SK-N-SH (cell line): ENCODE data around the gene WWP2. TPM values are rescaled to one million over a fixed set of nuclear protein-coding genes. Genes with fewer than 3 reads are reported as not detected.

ENCODE experiments used
- CTCF ChIA-PET: fragments of 300-600, 350-600 bp; formaldehyde crosslinking; extraction: SDS; loops from one replicate; lab custom pipeline; 2021; lab: Yijun Ruan, JAX
- POLR2A ChIA-PET: fragments of 350-600 bp; sonication (Branson Sonifier 250); formaldehyde crosslinking; extraction: SDS; loops from one replicate; lab custom pipeline; 2020; ENCODE audit warnings: antibody characterized with exemption, inconsistent platforms; lab: Yijun Ruan, JAX
- DNase-seq: peaks from one replicate; pipeline ENCODE4 v3.0.0; 2012
- H2AFZ ChIP-seq: fragments of 200-600 bp; sonication (generic); 2 replicates; pipeline ENCODE4 v1.8.1; 2016; ENCODE audit warnings: antibody characterized with exemption, mild to moderate bottlenecking, low read depth
- H3F3A ChIP-seq: fragments of 200-600 bp; sonication (generic); replicated peaks from 2 replicates; pipeline ENCODE3; 2016; ENCODE audit warnings: antibody characterized with exemption, mild to moderate bottlenecking; ENCODE audit not compliant: insufficient read depth
- H3K27ac ChIP-seq, 2 experiments: fragments of 200-500 bp in 1 of 2; fragments of 200-600 bp in 1 of 2; sonication (Bioruptor generic) in 1 of 2; sonication (generic), shearing (Covaris generic) in 1 of 2; 2 replicates each; pipeline versions ENCODE4 v1.5.1 to v1.6.1; 2014 to 2016; ENCODE audit warnings: low read depth in 2 of 2, inconsistent platforms in 1 of 2, low read length in 1 of 2, mild to moderate bottlenecking in 1 of 2, mixed read lengths in 1 of 2
- H3K27me3 ChIP-seq: fragments of 200-600 bp; sonication (generic), shearing (Covaris generic); 2 replicates; pipeline ENCODE4 v1.6.1; 2016; ENCODE audit warnings: mixed run types; ENCODE audit not compliant: insufficient read depth
- H3K36me3 ChIP-seq, 2 experiments: fragments of 200-500 bp in 1 of 2; fragments of 200-600 bp in 1 of 2; sonication (Bioruptor generic) in 1 of 2; sonication (generic) in 1 of 2; replicated peaks in 1 of 2; 2 replicates each; pipeline versions ENCODE3 to v1.5.1; 2014 to 2016; ENCODE audit warnings: low read length in 1 of 2, mild to moderate bottlenecking in 1 of 2; ENCODE audit not compliant: insufficient read depth in 2 of 2, control insufficient read depth in 1 of 2
- H3K4me1 ChIP-seq, 2 experiments: fragments of 200-500 bp in 1 of 2; fragments of 200-600 bp in 1 of 2; sonication (Bioruptor generic) in 1 of 2; sonication (generic), shearing (Covaris generic) in 1 of 2; 2 replicates each; pipeline versions ENCODE4 v1.5.1 to v1.6.1; 2014 to 2016; ENCODE audit warnings: low read depth in 1 of 2, low read length in 1 of 2, mixed run types in 1 of 2; ENCODE audit not compliant: insufficient read depth in 2 of 2, control insufficient read depth in 1 of 2
- H3K4me2 ChIP-seq: fragments of 200-600 bp; sonication (generic), shearing (Covaris generic); 2 replicates; pipeline ENCODE4 v1.6.1; 2017; ENCODE audit warnings: mixed run types
- H3K4me3 ChIP-seq, 2 experiments: fragments of 200-500 bp in 1 of 2; fragments of 200-600 bp in 1 of 2; sonication (Bioruptor generic) in 1 of 2; sonication (generic), shearing (Covaris generic) in 1 of 2; 2 replicates each; pipeline versions ENCODE4 v1.5.1 to v1.8.1; 2014 to 2016; ENCODE audit warnings: low read depth in 2 of 2, inconsistent platforms in 1 of 2, low read length in 1 of 2, mild to moderate bottlenecking in 1 of 2, mixed read lengths in 1 of 2, moderate library complexity in 1 of 2
- H3K79me2 ChIP-seq: fragments of 200-600 bp; sonication (generic); 2 replicates; pipeline ENCODE4 v1.8.1; 2017; ENCODE audit warnings: mild to moderate bottlenecking; ENCODE audit not compliant: insufficient read depth
- H3K9ac ChIP-seq: fragments of 200-600 bp; sonication (generic); 2 replicates; pipeline ENCODE4 v1.6.1; 2017; ENCODE audit warnings: mixed run types
- H3K9me2 ChIP-seq: fragments of 200-600 bp; sonication (generic); 2 replicates; pipeline ENCODE4 v1.6.1; 2017; ENCODE audit warnings: mixed run types
- H3K9me3 ChIP-seq: fragments of 200-600 bp; sonication (generic); 2 replicates; pipeline ENCODE4 v1.6.1; 2017; ENCODE audit warnings: mixed run types, mild to moderate bottlenecking, moderate library complexity
- H4K20me1 ChIP-seq: fragments of 200-600 bp; sonication (generic); 2 replicates; pipeline ENCODE4 v1.6.1; 2017; ENCODE audit warnings: mild to moderate bottlenecking, mixed run types; ENCODE audit not compliant: insufficient read depth
- EP300 ChIP-seq, 2 experiments: IDR thresholded peaks; 2 replicates each; pipeline versions ENCODE4 v1.4.0 to v1.6.1; 2012; ENCODE audit warnings: borderline replicate concordance in 1 of 2, low read depth in 1 of 2, low read length in 1 of 2
- EZH2phosphoT487 ChIP-seq: fragments of 200-600 bp; sonication (generic); IDR thresholded peaks from 2 replicates; pipeline ENCODE4 v1.6.1; 2017; ENCODE audit warnings: low read depth, mixed run types, mild to moderate bottlenecking, antibody characterized with exemption, moderate library complexity, borderline replicate concordance
- GABPA ChIP-seq: IDR thresholded peaks from 2 replicates; pipeline ENCODE4 v1.4.0; 2012; ENCODE audit warnings: low read depth, mild to moderate bottlenecking
- GATA2 ChIP-seq: sonication (generic); formaldehyde crosslinking; IDR thresholded peaks from 2 replicates; pipeline ENCODE4 v1.5.0; 2020; ENCODE audit warnings: mild to moderate bottlenecking, missing genetic modification reagents
- IRF3 ChIP-seq: fragments of 150-350 bp; IDR thresholded peaks from 2 replicates; pipeline ENCODE4 v1.6.1; 2016; ENCODE audit warnings: mild to moderate bottlenecking, low read depth, low read length
- MEF2A ChIP-seq: IDR thresholded peaks from 2 replicates; pipeline ENCODE4 v1.4.0; 2012; ENCODE audit warnings: low read depth, borderline replicate concordance
- NRF1 ChIP-seq: IDR thresholded peaks from 2 replicates; pipeline ENCODE4 v1.6.1; 2012; ENCODE audit warnings: low read depth, mild to moderate bottlenecking, low read length
- RCOR1 ChIP-seq: fragments of 150-350 bp; IDR thresholded peaks from 2 replicates; pipeline ENCODE4 v1.6.1; 2017; ENCODE audit warnings: antibody characterized with exemption, low read length
- RFX5 ChIP-seq: IDR thresholded peaks from 2 replicates; pipeline ENCODE4 v1.6.1; 2012; ENCODE audit warnings: mild to moderate bottlenecking, improper control_type of control experiment, low read length
- RXRA ChIP-seq: IDR thresholded peaks from 2 replicates; pipeline ENCODE4 v1.4.0; 2012; ENCODE audit warnings: low read depth, mild to moderate bottlenecking, borderline replicate concordance
- SIN3A ChIP-seq: IDR thresholded peaks from 2 replicates; pipeline ENCODE4 v1.6.1; 2012; ENCODE audit warnings: low read depth, mild to moderate bottlenecking, low read length, moderate library complexity, borderline replicate concordance
- SMC3 ChIP-seq: IDR thresholded peaks from 2 replicates; pipeline ENCODE4 v1.6.1; 2012; ENCODE audit warnings: low read depth, low read length, improper control_type of control experiment
- TCF12 ChIP-seq: IDR thresholded peaks from 2 replicates; pipeline ENCODE4 v1.4.0; 2012
- TEAD4 ChIP-seq: IDR thresholded peaks from 2 replicates; pipeline ENCODE4 v1.4.0; 2012; ENCODE audit warnings: mild to moderate bottlenecking, borderline replicate concordance; ENCODE audit not compliant: insufficient read depth
- USF2 ChIP-seq: fragments of 150-350 bp; IDR thresholded peaks from 2 replicates; pipeline ENCODE4 v1.6.1; 2017; ENCODE audit warnings: antibody characterized with exemption, low read length, low read depth, borderline replicate concordance
- YY1 ChIP-seq: IDR thresholded peaks from 2 replicates; pipeline ENCODE4 v1.4.0; 2012; ENCODE audit warnings: low read depth, mild to moderate bottlenecking
- ZBTB33 ChIP-seq: IDR thresholded peaks from 2 replicates; pipeline ENCODE4 v1.4.0; 2012; ENCODE audit warnings: low read depth, borderline replicate concordance
- WGBS: methylation state at CpG from one replicate; pipeline ENCODE4 v1.1.6; 2017; ENCODE audit warnings: low lambda C conversion rate; 5-methylcytosine and 5-hydroxymethylcytosine counted together
- polyA plus RNA-seq, 3 experiments: library from polyadenylated mRNA; depleted of rRNA; stranded (reverse); fragments of >200 nt; gene quantifications; 2 replicates each; pipeline ENCODE4 v1.2.3, GENCODE V29; 2012
- TF ChIP-seq, protein P1 (sequence below): IDR thresholded peaks from 2 replicates; pipeline ENCODE4; 2012
- TF ChIP-seq, protein P2 (sequence below): fragments of 200-600 bp; sonication (generic); IDR thresholded peaks from 2 replicates; pipeline ENCODE4 v1.6.1; 2017; ENCODE audit warnings: antibody characterized with exemption, mild to moderate bottlenecking, moderate library complexity

The WWP2 gene
- polyA plus RNA-seq, 1 of the 3 experiments (the other 2 are of a cell fraction) = 13.3 TPM

GRCh38 chr16:69745232-69745612 lies 16.9 kb upstream of the WWP2 start:
- ChIA-PET POLR2A (interaction anchor here (1.1 kb wide), 1 partner anchor 9 kb away, joined by 5 read pairs; the partner anchor contains the start of gene NOB1), CTCF (interaction anchor here (2.3 kb wide), 1 partner anchor 9 kb away, joined by 9 read pairs; the partner anchor contains the start of gene NOB1)
- H3K27me3 ChIP-seq = no peaks in the 10 kb centered on the region

More at GRCh38 chr16:69745232-69745612, 16.9 kb upstream of the WWP2 start:
- Histone ChIP-seq H2AFZ (no peak overlapping the region), H3K9ac (no peak overlapping the region), H4K20me1 (no peaks in the 10 kb centered on the region), H3K4me1 (no peaks in the 10 kb centered on the region; a peak in 1 of 4 replicates), H3K27ac (no peak overlapping the region), H3K4me3 (no peak overlapping the region), H3K79me2 (peaks cover 25% of the 10 kb centered on the region), H3K9me2 (no peaks in the 10 kb centered on the region), H3K36me3 (peaks cover 60 to 66% of the 10 kb centered on the region in 2 experiments), H3K9me3 (no peaks in the 10 kb centered on the region), H3F3A (peaks cover 11% of the 10 kb centered on the region), H3K4me2 (no peak overlapping the region)
- TF ChIP-seq RFX5 (no peak), EZH2phosphoT487 (no peak), GABPA (no peak), ZBTB33 (no peak), IRF3 (no peak), NRF1 (no peak), RXRA (no peak), SIN3A (no peak), EP300 (IDR thresholded peaks at IDR 0.05; ENCODE audit: borderline replicate concordance in 1 of 2, low read depth in 1 of 2, low read length in 1 of 2) (no peak), YY1 (no peak), GATA2 (CRISPR knock-in tag) (no peak), TEAD4 (no peak), RCOR1 (no peak), SMC3 (no peak), MEF2A (no peak), TCF12 (no peak), USF2 (no peak)
- TF ChIP-seq, protein P1, sequence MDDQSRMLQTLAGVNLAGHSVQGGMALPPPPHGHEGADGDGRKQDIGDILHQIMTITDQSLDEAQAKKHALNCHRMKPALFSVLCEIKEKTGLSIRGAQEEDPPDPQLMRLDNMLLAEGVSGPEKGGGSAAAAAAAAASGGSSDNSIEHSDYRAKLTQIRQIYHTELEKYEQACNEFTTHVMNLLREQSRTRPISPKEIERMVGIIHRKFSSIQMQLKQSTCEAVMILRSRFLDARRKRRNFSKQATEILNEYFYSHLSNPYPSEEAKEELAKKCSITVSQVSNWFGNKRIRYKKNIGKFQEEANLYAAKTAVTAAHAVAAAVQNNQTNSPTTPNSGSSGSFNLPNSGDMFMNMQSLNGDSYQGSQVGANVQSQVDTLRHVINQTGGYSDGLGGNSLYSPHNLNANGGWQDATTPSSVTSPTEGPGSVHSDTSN = no peak
- TF ChIP-seq, protein P2, sequence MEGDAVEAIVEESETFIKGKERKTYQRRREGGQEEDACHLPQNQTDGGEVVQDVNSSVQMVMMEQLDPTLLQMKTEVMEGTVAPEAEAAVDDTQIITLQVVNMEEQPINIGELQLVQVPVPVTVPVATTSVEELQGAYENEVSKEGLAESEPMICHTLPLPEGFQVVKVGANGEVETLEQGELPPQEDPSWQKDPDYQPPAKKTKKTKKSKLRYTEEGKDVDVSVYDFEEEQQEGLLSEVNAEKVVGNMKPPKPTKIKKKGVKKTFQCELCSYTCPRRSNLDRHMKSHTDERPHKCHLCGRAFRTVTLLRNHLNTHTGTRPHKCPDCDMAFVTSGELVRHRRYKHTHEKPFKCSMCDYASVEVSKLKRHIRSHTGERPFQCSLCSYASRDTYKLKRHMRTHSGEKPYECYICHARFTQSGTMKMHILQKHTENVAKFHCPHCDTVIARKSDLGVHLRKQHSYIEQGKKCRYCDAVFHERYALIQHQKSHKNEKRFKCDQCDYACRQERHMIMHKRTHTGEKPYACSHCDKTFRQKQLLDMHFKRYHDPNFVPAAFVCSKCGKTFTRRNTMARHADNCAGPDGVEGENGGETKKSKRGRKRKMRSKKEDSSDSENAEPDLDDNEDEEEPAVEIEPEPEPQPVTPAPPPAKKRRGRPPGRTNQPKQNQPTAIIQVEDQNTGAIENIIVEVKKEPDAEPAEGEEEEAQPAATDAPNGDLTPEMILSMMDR = no peak
- 93% methylated on average over 9 of the region's 11 CpGs for WGBS
- DNase-seq = no peak
